Measurements from ENCODE around the gene SYNGR2.
A peak's percentile ranks its signal among the peaks of the same experiment; 100 is the strongest.

GRCh38 chr17:78186692-78187595 lies 18.6 kb downstream of the SYNGR2 start, which contains the start of the genes AFMID and TK1:
- TF ChIP-seq CTCF (IDR thresholded peaks at IDR 0.05), result peak; percentile 37
- TF ChIP-seq EZH2 (IDR thresholded peaks at IDR 0.05; ENCODE audit: borderline replicate concordance, insufficient read depth, low read depth, low read length, poor library complexity, severe bottlenecking), result no peak

Measured in B cell (primary cell).